GM18870 (cell line): Measurements from ENCODE around the gene DCHS1.

Experiments used
- ATAC-seq: cut with Tn5 transposase; IDR thresholded peaks from one replicate; pipeline ENCODE4 v1.9.1; 2021; ENCODE audit warnings: moderate library complexity; ENCODE audit not compliant: unreplicated experiment

DCHS1 gene

GRCh38 chr11:6629892-6630631, 25.5 kb downstream of the DCHS1 start:
- ATAC-seq: no peak

GRCh38 chr11:6629573-6629891, 26.1 kb downstream of the DCHS1 start:
- ATAC-seq: no peak

- ATAC-seq: no peak
Observed at GRCh38 chr11:6628526-6628925, 27.1 kb downstream of the DCHS1 start.

- peak; percentile 86 for ATAC-seq
Observed at GRCh38 chr11:6627762-6628241, 27.8 kb downstream of the DCHS1 start.

- no peak for ATAC-seq
Observed at GRCh38 chr11:6626971-6627761, 28.4 kb downstream of the DCHS1 start.

- no peak for ATAC-seq
Observed at GRCh38 chr11:6625832-6626420, 29.7 kb downstream of the DCHS1 start.

- no peak for ATAC-seq
Observed at GRCh38 chr11:6625156-6625831, 30.3 kb downstream of the DCHS1 start.

GRCh38 chr11:6623391-6624363, 31.9 kb downstream of the DCHS1 start:
- no peak for ATAC-seq

- no peak for ATAC-seq
Observed at GRCh38 chr11:6622261-6623171, 33.1 kb downstream of the DCHS1 start.

GRCh38 chr11:6621711-6622211, 33.8 kb downstream of the DCHS1 start:
- ATAC-seq: no peak

GRCh38 chr11:6620636-6621035, 35.0 kb downstream of the DCHS1 start:
- ATAC-seq: no peak

- peak; percentile 98 for ATAC-seq
Observed at GRCh38 chr11:6619004-6619745, 36.4 kb downstream of the DCHS1 start, which contains the start of gene TPP1. TSS of gene TPP1 (minus strand) at chr11:6619422. CDS start at chr11:6619400, 22 bp downstream.

GRCh38 chr11:6618117-6619003, 37.2 kb downstream of the DCHS1 start:
- ATAC-seq: no peak

- ATAC-seq: no peak
Observed at GRCh38 chr11:6617315-6617781, 38.3 kb downstream of the DCHS1 start.

- ATAC-seq: no peak
Observed at GRCh38 chr11:6616596-6617250, 38.9 kb downstream of the DCHS1 start.

GRCh38 chr11:6615882-6616585, 39.6 kb downstream of the DCHS1 start:
- no peak for ATAC-seq
